GM18868 (cell line): ENCODE data around the gene NOX5.

Source experiments
- ATAC-seq: cut with Tn5 transposase; IDR thresholded peaks from one replicate; pipeline ENCODE4 v1.9.1; 2021; ENCODE audit warnings: mild to moderate bottlenecking, moderate library complexity; ENCODE audit not compliant: unreplicated experiment

NOX5 gene

GRCh38 chr15:69096626-69097025, 82.1 kb downstream of the NOX5 start:
- ATAC-seq: no peak

- ATAC-seq: no peak
These were observed 84.3 kb downstream of the NOX5 start for GRCh38 chr15:69098771-69099170.

- no peak for ATAC-seq
These were observed 85.4 kb downstream of the NOX5 start for GRCh38 chr15:69099941-69100340.

DNA sequence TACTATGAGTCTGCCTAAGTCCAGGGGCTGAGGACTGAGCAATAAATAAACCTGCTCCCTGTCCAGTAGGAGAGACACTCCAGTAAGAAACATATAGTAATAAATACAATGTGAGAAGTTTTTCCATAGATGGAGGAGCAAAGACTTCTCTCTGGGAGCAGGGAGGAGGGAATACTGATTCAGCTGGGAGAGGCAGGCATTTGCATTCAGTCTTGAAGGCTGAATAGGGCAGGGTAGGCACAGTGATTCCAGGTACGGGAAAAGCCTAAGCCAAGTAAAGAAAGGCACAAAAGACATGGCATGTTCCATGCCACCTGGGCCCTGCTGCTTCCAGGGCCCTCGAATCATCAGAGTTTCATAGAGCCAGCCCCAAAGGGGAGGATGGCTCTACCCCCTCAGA, 86.3 kb downstream of the NOX5 start:
- ATAC-seq: no peak

GRCh38 chr15:69104050-69104750, 89.7 kb downstream of the NOX5 start:
- ATAC-seq: no peak

DNA sequence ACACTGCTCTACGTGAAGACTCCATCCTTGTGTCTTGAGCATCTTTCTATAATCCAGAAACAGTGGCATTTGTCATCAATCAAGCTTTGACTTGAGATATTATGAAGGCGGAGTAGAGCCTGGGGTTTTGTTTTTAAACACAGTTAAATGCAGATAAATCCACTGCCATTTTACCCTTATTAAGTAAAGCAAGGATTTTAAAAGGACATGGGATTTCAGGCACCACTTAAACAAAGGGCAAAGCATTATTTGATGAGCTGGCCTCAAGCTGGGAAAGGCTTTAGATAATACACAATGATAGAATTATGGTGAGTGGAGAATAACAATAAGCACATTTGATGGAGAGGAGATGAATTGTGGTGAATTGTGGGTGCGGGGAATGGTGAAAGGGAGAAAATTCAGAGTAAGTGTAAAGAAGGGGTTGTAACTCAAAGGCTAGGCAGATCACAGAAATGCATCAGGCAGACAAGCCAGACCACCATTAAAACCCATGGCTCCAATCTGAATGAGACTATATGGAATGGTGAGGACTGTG, 91.0 kb downstream of the NOX5 start:
- ATAC-seq: no peak

- no peak for ATAC-seq
These were observed 92.6 kb downstream of the NOX5 start for GRCh38 chr15:69107025-69107620.
